Measurements from ENCODE around the gene LGR4.

GRCh38 chr11:27443746-27444507, 28.7 kb downstream of the LGR4 start:
- TF ChIP-seq EZH2 (IDR thresholded peaks at IDR 0.05; ENCODE audit: insufficient read depth, poor library complexity, severe bottlenecking) (no peak), EZH2phosphoT487 (IDR thresholded peaks at IDR 0.05; ENCODE audit: insufficient read depth, low read depth) (no peak)
